Measurements from ENCODE around the gene ZNF724. TPM values are rescaled to one million over a fixed set of nuclear protein-coding genes. Genes with fewer than 3 reads are reported as not detected.
"Not testable (repeated sequence)": the region's sequence is repeated elsewhere in the genome, so short reads cannot be mapped to it uniquely, and the experiment has no call there.

The ZNF724 gene
- total and polyA plus RNA-seq, 10 of the 15 experiments (the other 5 are each of a cell fraction or from before 2014, with no cell fraction given): 0.71 to 14.7 (median 4.2) TPM

DNA sequence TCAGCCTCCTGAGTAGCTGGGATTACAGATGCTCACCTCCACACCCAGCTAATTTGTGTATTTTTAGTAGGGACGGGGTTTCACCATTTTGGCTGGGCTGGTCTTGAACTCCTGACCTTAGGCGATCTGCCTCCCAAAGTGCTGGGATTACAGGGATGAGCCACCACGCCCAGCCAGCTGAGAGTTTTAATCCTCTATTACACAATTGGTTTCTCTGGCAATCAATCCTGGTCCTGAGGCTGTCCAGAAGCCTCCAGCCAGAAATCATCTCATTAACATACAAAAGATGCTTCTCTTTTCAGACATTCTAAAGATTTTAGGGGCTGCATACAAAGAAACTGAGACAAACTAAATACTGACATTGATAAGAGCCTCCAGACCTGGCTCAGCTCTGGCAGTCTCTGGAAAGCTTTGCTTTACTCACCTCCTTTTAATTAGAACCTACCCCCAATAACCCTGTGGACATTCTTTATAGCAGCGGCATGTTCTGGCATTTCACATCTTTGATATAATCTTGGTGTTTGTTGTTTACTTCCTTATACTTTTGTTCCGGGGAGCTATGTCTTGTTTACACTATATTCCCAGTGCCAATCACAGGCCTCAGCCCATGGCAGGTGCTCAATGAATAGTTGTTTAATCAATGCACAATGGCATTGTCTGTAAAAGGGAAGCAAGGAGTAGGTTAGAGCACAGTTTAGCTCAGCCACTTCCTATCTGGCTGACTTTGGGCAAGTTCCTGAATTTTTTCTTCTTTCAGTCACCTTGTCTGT, 4.1 kb upstream of the ZNF724 start (continued):
- TF ChIP-seq TBL1XR1 (IDR thresholded peaks at IDR 0.05; ENCODE audit: low read depth, low read length) (no peak), MYC (IDR thresholded peaks at IDR 0.05; ENCODE audit: insufficient read depth, insufficient read length, insufficient replicate concordance, low read length, severe bottlenecking) (no peak), TAF1 (IDR thresholded peaks at IDR 0.05; ENCODE audit: borderline replicate concordance, low read depth, low read length) (no peak)

DNA sequence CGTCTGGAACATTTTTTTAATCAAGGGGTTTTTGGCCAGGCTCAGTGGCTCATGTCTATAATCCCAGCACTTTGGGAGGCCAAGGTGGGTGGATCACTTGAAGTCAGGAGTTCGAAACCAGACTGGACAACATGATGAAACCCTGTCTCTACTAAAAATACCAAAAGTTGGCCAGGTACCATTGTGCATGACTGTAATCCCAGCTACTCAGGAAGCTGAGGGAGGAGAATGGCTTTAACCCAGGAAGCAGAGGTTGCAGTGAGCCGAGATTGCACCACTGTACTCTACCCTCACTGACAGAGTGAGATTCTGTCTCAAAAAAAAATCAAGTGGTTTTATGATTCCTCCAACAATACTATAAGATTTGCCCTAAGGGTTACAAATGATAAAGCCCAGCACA, 3.1 kb upstream of the ZNF724 start:
- H3K4me3 ChIP-seq; BruUV-seq (replicated peaks); in situ Hi-C loops (cut with MboI); H3K27me3 ChIP-seq (replicated peaks in 1 of 2; ENCODE audit: control insufficient read depth in 2 of 2, insufficient read depth in 2 of 2, low read length in 1 of 2); FAIRE-seq; H3K4me1 ChIP-seq (ENCODE audit: control insufficient read depth, insufficient read depth, low read length); DNase-seq (ENCODE audit: low read depth, low spot score); H3K27ac ChIP-seq (ENCODE audit: control insufficient read depth, insufficient read depth); H3K9ac ChIP-seq (ENCODE audit: control insufficient read depth, insufficient read depth, low read length); CTCF ChIA-PET; H3K79me2 ChIP-seq (ENCODE audit: control insufficient read depth, insufficient read depth, low read length); ATAC-seq; H4K20me1 ChIP-seq (ENCODE audit: control insufficient read depth, insufficient read depth); SMC1A ChIA-PET (ENCODE audit: uncharacterized antibody, unreplicated experiment); H3K4me2 ChIP-seq (ENCODE audit: control insufficient read depth, insufficient read depth); POLR2A ChIA-PET; intact Hi-C loops (cut with micrococcal nuclease; ENCODE audit: unreplicated experiment); H2AFZ ChIP-seq (ENCODE audit: control insufficient read depth, low read depth, low read length); H3K9me3 ChIP-seq (replicated peaks; ENCODE audit: control insufficient read depth, insufficient read depth, low read length); H3K36me3 ChIP-seq (ENCODE audit: control insufficient read depth in 2 of 2, insufficient read depth in 2 of 2, low read length in 1 of 2); RAD21 ChIA-PET (ENCODE audit: unreplicated experiment): not testable (repeated sequence)
- WGBS (ENCODE audit: insufficient coverage, insufficient replicate concordance, low lambda C conversion rate, missing lambda C conversion rate): 96% methylated on average over 3 of the region's 3 CpGs

DNA sequence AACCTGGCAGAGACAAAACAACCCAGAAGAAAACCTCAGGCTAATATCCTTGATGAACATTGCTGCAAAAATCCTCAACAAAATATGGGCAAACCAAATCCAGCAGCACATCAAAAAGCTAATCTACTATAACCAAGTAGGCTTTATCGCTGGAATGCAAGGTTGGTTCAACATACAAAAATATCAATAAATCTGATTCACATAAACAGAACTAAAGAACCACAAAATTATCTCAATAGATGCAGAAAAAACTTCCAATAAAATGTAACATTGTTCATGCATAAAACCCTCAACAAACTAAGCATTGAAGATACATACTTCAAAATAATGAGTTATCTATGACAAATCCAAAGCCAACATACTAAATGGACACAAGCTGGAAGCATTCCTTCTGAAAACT, 8.8 kb downstream of the ZNF724 start:
- 94% methylated on average over 1 of the region's 1 CpG for WGBS (ENCODE audit: insufficient coverage, insufficient replicate concordance, low lambda C conversion rate, missing lambda C conversion rate)
- no peaks in the 10 kb centered on the region for H3K4me1 ChIP-seq (ENCODE audit: control insufficient read depth, insufficient read depth, low read length)
- no peaks in the 10 kb centered on the region for H3K27me3 ChIP-seq (replicated peaks in 1 of 2; ENCODE audit: control insufficient read depth in 2 of 2, insufficient read depth in 2 of 2, low read length in 1 of 2)
- H2AFZ ChIP-seq (ENCODE audit: control insufficient read depth, low read depth, low read length): no peak overlapping the region
- ATAC-seq (no peak), DNase-seq (ENCODE audit: low read depth, low spot score) (no peak), FAIRE-seq (no peak)
- BruUV-seq (replicated peaks): no TSS peak
- H3K9ac ChIP-seq (ENCODE audit: control insufficient read depth, insufficient read depth, low read length): no peak overlapping the region
- CTCF ChIA-PET: interaction anchor here (0.9 kb wide), 1 partner anchor 19 kb away, joined by 3 read pairs; no protein-coding TSS in a partner anchor
- RAD21 ChIA-PET (ENCODE audit: unreplicated experiment): interaction anchor here (1.0 kb wide), 1 partner anchor 9 kb away, joined by 3 read pairs; the partner anchor contains the start of gene ZNF724
- in situ Hi-C loops (cut with MboI) (no loop called here), intact Hi-C loops (cut with micrococcal nuclease; ENCODE audit: unreplicated experiment) (no loop called here)
- H3K36me3 ChIP-seq (ENCODE audit: control insufficient read depth in 2 of 2, insufficient read depth in 2 of 2, low read length in 1 of 2): peaks cover 0 to 17% of the 10 kb centered on the region in 2 experiments; a peak in 2 of 4 replicates
- POLR2A ChIA-PET: no interaction called here
- SMC1A ChIA-PET (ENCODE audit: uncharacterized antibody, unreplicated experiment): no interaction called here
- H3K9me3 ChIP-seq (replicated peaks; ENCODE audit: control insufficient read depth, insufficient read depth, low read length): peaks cover 22% of the 10 kb centered on the region
- H4K20me1 ChIP-seq (ENCODE audit: control insufficient read depth, insufficient read depth): no peaks in the 10 kb centered on the region
- H3K4me3 ChIP-seq: no peak overlapping the region
- H3K27ac ChIP-seq (ENCODE audit: control insufficient read depth, insufficient read depth): no peak overlapping the region
- H3K79me2 ChIP-seq (ENCODE audit: control insufficient read depth, insufficient read depth, low read length): no peaks in the 10 kb centered on the region; the same call in 1 of the 2 replicates
- no peak overlapping the region for H3K4me2 ChIP-seq (ENCODE audit: control insufficient read depth, insufficient read depth)
- no peak for TF ChIP-seq CHD2 (IDR thresholded peaks at IDR 0.05; ENCODE audit: borderline replicate concordance, low read depth, low read length)
- TF ChIP-seq CBFB (IDR thresholded peaks at IDR 0.05; ENCODE audit: low read depth): no peak
- TF ChIP-seq MTA3 (IDR thresholded peaks at IDR 0.05; ENCODE audit: borderline replicate concordance, low read length): no peak
- TF ChIP-seq MYC (IDR thresholded peaks at IDR 0.05; ENCODE audit: insufficient read depth, insufficient read length, insufficient replicate concordance, low read length, severe bottlenecking): no peak
- TF ChIP-seq ZBED1 (IDR thresholded peaks at IDR 0.05; ENCODE audit: borderline replicate concordance): no peak
- TF ChIP-seq, protein P1, sequence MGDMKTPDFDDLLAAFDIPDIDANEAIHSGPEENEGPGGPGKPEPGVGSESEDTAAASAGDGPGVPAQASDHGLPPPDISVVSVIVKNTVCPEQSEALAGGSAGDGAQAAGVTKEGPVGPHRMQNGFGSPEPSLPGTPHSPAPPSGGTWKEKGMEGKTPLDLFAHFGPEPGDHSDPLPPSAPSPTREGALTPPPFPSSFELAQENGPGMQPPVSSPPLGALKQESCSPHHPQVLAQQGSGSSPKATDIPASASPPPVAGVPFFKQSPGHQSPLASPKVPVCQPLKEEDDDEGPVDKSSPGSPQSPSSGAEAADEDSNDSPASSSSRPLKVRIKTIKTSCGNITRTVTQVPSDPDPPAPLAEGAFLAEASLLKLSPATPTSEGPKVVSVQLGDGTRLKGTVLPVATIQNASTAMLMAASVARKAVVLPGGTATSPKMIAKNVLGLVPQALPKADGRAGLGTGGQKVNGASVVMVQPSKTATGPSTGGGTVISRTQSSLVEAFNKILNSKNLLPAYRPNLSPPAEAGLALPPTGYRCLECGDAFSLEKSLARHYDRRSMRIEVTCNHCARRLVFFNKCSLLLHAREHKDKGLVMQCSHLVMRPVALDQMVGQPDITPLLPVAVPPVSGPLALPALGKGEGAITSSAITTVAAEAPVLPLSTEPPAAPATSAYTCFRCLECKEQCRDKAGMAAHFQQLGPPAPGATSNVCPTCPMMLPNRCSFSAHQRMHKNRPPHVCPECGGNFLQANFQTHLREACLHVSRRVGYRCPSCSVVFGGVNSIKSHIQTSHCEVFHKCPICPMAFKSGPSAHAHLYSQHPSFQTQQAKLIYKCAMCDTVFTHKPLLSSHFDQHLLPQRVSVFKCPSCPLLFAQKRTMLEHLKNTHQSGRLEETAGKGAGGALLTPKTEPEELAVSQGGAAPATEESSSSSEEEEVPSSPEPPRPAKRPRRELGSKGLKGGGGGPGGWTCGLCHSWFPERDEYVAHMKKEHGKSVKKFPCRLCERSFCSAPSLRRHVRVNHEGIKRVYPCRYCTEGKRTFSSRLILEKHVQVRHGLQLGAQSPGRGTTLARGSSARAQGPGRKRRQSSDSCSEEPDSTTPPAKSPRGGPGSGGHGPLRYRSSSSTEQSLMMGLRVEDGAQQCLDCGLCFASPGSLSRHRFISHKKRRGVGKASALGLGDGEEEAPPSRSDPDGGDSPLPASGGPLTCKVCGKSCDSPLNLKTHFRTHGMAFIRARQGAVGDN (IDR thresholded peaks at IDR 0.05): no peak
- no peak for TF ChIP-seq ZNF622 (IDR thresholded peaks at IDR 0.05)
- no peak for TF ChIP-seq FOXK2 (IDR thresholded peaks at IDR 0.05)
- TF ChIP-seq ESRRA (IDR thresholded peaks at IDR 0.05; ENCODE audit: low read length): no peak
- no peak for TF ChIP-seq TCF7 (IDR thresholded peaks at IDR 0.05; ENCODE audit: borderline replicate concordance)
